Renal pelvis (tissue), 4 donors: ENCODE measurements around the gene DLG2. TPM values are rescaled to one million over a fixed set of nuclear protein-coding genes. Genes with fewer than 3 reads are reported as not detected.
"Not testable (repeated sequence)": the region's sequence is repeated elsewhere in the genome, so short reads cannot be mapped to it uniquely, and the experiment has no call there.

Experiments
- DNase-seq: peaks from one replicate; pipeline ENCODE4 v3.0.0-alpha.2; 2013
- polyA plus RNA-seq, 3 donors: library from polyadenylated mRNA; unstranded; fragments of 120-200 nt; gene quantifications; one replicate each; pipeline ENCODE4 v1.2.1, GENCODE V29; 2013; ENCODE audit not compliant: insufficient read length in 3 of 3

The DLG2 gene
- polyA plus RNA-seq, 3 donors = 10.1 to 16.6 (median 13.0) TPM

DNA sequence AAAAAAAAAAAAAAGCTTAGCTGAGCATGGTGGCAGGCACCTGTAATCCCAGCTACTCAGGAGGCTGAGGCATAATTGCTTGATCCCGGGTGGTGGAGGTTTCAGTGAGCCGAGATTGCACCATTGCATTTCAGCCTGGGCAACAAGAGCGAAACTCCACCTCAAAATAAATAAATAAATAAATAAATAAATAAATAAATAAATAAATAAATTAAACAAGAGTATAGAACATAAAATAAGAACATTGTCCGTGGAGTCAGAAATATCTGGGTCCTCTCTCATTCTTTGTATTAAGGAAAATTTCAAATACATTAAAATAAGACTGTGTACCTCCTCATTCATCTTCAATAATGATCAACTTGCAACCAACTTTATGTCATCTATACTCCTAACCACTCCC, 843.0 kb downstream of the DLG2 start:
- not testable (repeated sequence) for DNase-seq

DNA sequence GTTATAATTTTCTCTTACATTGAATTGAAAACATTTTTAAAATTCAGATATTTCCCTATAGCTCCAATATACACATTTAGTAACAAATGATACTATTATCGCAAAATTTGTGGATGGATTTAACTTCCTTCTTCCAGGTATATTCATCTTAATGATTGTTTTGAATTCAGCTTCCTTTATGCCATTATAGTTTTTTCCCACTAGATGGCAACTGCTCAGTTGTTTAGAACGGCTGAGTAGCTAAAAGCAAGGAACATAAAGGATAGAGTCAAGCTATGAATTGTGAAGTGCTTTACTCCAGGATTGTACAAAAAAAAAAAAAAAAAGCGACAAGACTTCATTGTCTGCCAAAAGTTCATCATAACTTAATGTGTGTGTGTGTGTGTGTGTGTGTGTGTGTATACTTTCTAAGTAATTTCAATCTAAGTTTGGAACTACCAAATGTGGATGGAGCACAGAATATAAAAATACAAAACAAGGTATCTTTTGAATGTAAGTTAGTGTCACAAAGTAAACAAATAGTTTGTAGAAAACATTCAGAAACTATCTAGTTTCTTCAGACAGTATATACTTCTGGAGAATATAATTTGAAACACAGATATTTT, 846.4 kb downstream of the DLG2 start:
- DNase-seq = peak; percentile 20

DNA sequence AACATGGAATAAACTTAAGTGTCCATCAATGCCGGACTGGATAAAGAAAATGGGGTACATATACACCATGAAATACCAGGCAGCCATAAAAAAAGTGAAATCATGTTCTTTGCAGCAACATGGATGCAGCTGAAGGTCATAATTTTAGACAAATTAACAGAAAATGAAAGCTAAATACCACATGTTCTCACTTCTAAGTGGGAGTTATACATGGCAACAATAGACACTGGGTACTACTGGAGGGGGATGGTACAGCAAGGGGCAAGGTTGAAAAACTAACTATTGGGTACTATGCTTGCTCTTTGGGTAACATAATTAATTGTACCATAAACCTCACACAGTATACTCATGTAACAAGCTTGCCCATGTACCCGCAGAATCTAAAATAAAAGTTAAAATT, 851.6 kb downstream of the DLG2 start:
- no peak for DNase-seq

DNA sequence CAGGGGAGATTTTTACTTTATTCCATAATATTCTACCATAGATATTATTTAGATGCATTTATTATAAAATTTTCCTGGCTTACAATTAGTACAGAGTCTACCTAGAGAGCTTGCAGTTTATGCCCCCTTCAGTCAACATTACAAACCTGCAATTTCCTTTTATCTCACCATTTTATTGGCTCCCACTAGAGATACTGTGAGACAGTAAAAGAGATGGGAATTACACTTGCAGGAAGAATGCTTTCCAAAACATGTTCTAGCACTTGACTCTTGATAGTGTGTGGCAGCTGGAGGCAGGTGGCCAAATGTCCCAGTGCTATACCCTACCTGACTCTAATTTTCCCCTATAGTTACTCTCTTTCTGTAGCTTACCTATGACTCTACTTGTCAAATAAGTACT, 863.2 kb downstream of the DLG2 start:
- no peak for DNase-seq

DNA sequence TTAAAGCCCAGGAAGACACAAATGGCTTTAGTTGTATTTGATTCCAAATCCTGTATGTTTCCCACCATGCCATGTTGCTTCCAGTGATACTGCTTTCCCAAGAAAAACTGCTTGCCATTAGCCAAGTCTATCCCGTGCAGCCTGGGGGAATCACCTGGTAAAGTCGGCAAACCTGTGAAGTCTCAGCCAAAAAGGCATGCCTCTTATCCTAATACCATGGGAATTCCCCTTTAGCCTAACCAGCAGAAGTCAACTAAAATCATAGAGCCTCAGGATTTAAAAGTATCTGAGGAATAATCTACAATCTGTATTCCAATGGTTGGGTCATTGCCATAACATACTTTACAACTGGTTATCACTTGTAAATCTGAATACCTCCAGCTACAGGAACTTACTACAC, 869.4 kb downstream of the DLG2 start:
- no peak for DNase-seq

DNA sequence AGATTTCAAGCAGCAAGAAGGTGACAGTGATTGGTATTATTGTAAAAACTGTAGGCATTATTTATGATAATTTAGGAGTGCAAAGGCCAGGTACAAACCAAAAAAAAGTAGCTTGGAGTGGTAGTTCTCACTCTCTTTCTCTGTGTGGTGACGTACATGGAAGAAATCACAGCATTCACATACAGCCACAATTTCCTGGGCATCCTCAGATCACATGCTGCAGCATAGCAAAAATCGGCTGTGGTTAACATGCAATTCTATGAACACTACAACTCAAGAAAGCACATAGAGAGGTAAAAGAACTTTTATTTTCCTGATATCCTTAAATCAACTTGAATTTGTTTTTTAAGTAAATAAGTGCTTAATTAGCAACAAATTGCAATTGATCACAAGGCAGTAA, 875.8 kb downstream of the DLG2 start:
- no peak for DNase-seq

DNA sequence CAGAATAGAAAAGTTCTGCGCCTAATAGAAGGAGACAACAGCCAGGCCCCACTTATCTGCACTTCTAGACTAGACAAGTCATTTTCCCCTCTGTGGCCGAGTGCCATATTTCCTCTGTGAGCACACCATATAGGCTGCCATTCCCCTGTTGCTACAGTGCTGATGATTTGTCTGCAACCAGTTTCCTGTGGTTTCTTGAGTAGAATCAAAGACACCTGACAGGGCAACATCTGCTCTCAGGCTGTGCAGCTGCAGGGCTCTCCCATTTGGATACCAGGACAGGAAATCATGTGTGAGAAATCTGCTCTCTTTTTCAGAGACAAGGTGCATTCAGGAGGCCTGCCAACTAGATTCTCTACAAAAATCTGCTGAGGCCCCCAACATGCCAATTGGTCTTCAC, 879.3 kb downstream of the DLG2 start:
- no peak for DNase-seq

DNA sequence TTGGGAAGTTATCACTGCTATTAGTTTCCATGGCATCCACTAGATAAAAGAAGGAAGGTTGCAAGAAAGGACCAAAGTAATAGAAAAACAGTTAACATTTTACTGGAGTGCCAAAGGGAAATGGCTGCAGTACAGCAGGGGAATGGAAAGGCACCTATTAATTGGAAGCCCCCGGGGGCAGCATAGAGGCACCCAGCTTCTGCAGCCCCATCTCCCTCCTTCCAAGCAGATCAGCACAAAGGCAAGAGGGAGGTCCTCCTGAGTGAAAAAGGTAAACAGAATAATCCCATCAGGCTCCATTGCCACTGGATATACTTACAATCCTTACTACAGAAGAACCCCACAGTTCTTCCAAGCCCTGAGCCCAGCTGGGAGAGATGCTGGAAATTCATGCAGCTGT, 887.1 kb downstream of the DLG2 start:
- no peak for DNase-seq

DNA sequence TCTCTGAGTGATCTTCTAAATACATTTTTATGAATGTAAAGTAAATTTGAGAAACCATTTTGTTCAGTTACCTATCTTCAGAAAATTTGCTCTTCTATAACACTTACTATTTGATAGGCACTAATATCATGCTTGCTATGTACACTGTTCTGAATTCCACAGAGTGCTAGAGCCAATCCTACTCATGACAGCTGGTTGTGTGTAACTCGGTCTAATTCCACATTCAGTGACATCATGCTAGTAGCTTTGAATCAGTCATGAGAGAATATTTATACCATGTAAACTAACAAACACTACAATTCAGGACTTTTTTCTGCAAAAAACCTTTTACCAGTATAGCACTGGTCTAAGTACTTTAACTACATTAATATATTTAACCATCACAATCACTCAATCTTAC, 902.9 kb downstream of the DLG2 start:
- DNase-seq = no peak

DNA sequence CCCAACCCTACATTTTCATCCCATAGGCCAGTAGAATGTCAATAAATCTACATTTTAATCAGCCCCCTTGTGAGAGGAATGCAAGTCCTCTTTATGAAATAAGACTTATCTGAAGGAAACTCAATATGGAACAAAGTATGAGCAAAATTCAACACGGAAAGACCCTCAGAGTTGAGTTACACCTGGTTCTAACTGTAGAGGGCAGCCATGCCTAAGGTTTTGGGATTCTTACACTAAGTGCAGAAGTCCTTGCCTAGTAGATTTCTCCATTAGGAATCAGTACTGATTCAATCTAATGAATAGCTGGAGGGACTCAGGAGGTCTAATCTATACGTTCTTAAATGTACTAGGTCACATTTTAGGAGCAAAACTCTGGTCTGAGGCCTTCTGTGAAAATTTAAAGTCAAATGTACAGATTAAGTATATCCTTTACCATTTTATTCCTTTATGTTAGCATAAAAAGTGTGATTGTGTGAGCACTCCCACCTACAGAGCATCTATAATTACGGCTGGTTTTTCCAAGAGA, 904.5 kb downstream of the DLG2 start:
- DNase-seq = no peak

DNA sequence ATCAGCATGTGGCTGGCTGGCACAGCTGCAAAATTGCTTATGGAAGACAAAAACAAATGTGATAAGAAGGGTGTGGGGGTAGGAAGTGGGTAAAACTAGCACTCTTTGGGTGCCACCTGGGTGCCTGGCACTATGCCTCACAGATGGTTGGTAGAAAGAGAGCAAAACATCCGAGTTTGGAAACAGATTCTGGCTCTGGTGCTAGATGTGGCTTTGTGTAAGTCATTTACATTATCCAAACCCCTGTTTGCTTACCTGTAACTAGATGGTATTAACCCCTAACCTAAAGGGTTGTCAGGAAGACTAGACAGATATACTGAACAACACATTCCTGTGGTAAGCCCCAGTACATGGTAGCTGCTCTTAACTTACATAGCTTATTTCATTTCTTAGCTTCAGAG, 905.6 kb downstream of the DLG2 start:
- DNase-seq = no peak

DNA sequence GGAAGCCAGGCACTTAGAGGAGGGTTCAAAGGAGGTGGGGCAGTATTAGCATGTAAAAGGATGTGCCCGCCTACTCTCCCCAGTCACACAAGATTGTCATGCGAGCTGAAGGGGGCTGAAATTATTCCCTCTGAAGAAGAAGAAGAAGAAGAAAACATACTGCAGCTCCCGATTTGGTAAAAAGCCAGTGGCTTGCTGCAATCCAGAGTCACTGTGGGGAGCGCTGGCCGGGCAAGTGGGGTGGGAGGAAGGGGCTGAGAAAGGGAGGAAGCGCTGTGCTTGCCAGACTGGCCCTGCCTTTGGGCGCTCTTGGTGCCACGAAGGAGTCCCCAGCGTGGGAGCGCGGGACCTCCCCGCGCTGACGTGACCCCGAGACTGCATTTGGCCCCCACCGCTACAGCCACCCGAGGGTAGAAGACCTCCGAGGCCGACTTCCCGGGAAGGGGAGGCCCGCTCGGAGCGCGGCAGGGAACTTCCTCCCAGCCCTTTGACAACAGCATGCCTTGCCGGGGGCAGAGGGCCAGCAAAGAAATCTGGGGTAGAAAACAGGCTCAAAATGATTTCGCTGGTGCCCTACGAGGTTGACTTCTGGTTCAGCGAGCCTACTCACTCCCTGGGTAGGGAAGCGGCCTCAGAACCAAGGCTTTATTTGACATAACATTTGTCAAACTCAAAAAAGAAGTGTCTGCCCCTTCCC, 906.3 kb downstream of the DLG2 start:
- DNase-seq = no peak

DNA sequence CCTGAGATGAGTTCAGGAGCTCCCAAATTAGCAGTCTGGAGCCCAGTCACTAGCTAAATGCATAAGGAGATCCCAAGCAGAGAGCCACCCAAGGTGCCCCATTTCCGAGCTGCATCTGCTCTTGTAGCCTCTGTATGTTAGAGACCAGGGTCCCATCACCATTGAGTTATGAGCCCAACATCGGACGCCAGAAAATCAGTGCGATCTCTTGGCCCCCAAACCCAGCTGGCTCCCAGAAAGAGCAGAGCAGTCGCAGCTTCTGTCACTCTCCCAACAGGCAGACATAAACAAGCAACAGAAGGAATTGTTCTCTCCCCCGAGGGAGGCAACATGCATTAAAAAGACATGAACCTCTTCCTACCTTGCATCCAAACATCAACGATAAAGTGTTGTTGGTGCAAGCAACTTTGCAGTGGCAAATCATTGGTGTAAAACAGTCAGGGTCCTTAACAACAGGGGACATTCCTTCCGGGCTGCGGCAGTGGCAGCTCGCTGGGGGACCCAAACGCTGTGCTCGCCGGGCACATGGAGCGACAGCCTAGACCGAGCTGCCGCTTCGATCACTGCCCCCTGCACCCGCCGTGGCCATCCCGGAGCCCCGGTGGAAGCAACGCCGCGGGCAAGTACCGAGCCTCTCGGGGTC, 907.1 kb downstream of the DLG2 start:
- DNase-seq = no peak

DNA sequence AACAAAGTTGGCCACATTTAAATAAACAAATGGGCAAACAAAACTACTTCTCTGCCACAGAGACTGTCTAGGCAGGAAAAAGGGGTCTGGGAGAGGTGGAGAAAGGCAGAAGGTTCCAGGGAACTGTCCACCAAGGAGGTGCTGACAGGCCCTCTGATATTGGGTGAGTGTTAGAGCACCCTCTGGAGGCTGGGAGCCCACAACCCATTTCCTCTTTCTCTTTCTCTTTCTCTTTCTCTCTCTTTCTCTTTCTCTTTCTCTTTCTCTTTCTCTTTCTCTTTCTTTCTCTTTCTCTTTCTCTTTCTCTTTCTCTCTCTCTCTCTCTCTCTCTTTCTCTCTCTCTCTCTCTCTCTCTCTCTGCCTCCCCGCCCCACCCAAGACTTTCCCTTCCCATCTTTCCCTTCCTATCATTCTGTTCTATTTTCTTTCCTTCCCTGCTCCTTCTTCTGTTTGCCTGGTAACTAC, 912.8 kb downstream of the DLG2 start:
- peak; percentile 73 for DNase-seq

DNA sequence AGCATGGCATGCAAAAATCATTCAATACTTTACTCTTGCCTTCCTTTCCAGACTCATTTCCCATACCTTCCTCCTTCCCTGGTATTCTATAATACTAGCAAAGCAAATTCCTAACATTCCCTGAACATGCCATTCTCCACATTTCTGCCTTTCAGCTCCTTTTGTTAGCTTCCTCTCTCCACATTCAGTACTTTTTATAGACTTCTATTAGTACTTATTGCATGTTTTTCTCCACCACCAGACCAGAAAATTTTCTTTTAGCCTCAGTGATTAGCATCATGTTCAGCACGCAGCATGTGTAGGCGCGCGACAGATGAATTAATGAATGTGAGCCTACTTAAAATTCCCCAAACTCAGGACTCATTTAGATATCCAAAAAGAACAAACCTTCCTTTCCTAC, 935.3 kb downstream of the DLG2 start:
- no peak for DNase-seq

DNA sequence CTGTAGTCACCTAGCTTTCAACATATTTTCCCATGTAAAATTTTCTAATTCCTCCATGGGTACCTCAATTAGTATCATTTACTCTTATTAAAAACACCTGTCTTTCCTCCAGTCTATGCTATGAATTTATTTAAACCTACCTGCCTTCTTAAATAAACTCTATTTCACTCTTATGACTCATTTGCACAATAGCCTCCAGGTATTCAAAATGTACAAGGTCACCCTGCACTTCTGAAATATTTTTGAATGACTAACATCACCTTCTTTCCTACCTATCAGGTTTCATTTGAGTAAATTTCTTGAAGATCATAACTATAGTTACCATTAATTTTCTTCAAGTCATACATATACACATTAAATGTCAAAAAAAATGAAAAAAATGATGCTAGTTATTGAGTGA, 939.7 kb downstream of the DLG2 start:
- no peak for DNase-seq

DNA sequence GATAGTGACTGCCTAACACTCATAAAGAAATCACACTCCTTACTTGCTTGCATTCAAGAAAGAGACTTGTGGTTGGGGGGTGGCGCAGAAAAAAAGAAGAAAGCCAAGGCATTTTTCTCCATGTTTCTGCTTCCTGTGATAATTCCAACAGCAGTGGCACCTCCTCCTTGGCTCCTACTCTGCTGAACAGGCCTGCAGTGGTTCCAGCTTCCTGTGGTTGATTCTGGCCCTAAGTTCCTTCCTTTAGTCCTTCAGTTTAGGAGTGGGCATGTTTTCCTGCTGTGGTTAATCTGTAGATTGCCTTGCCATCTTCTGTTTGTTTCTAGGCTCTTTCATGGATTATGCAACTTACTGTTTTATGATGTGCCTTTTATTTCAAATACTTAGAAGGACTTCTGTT, 940.4 kb downstream of the DLG2 start:
- no peak for DNase-seq

DNA sequence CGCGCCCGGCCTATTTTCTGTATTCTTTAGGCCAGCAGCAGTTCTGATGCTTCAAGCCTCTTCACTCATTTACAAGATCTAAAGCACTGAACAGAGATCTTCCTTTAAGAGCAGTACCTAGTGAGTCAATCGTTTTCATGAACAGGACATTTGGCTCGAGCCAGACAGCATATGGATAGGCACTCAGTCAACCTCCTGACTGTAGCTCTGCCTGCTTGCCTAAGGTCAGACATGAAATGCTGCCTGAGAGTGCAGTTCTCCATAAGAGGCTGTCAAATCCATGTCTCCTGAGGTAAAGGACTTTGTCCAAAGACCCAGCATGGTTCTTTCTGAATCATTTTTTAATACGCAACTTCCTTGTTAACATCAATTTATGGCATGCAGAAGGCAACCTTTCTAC, 941.2 kb downstream of the DLG2 start:
- no peak for DNase-seq

DNA sequence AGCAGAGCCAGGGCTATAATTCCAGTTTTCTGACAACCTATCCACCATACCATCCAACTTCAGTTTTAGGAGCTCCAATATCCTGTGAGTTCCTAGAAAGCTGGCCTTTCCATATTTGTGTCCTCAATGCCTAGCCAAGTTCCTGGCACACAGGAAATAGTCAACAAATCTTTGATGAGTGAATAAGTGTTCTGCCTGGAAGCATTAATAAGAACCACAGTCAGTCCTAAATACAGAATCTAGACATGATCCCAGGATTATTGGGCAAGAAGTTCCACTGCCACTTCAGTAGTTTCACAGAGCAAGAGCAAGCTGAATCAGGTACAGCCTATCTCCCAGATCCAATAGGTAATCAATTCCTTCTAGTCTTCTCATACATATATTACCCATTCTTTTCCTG, 942.0 kb downstream of the DLG2 start:
- no peak for DNase-seq

DNA sequence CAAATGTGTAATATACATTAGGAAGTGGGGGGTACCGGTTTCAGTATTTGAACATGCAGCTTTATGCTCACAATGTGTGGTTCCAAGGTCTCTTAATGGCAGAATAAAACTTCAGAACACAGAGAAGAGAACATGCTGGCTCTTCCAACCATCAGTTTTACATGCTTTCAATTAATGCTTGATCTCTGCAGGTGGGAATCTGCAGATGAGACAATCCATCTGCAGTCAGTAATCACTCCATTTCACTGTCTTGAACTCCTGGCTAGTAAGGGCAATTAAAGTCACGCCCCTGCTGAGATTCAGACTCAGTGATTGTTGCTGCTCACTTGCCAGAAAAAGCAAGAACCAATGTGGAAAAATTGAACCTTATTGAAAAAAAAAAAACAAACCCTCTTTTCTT, 945.7 kb downstream of the DLG2 start:
- no peak for DNase-seq

DNA sequence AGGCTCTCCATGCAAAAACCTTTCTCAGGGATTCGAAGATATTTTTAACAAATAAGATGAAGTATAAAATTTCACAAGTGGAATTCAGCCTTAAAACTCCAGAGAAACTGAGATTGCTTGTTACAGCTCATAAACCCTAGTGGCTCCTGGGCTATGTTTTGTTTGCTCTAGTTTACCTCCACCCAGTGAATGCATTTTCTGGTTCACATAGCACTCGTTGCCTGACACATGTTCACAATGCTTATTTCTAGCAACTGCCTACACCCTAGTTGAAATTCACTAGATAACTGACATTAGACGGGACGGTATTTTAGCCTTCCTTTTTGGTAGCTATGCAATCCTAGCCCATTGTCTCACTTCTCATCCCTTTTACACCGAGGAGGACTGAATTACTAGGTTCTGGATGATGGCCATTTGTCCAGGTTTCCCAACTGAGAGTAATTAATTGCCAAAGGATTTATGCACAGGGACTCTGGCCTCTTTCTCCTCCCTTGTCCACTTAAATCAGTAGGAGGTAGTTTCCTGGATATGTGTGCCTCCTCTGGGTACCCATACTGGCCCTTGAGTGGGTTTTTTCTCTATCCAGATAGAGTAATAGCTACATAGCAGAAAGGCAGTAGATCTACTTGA, 951.6 kb downstream of the DLG2 start:
- DNase-seq = no peak

DNA sequence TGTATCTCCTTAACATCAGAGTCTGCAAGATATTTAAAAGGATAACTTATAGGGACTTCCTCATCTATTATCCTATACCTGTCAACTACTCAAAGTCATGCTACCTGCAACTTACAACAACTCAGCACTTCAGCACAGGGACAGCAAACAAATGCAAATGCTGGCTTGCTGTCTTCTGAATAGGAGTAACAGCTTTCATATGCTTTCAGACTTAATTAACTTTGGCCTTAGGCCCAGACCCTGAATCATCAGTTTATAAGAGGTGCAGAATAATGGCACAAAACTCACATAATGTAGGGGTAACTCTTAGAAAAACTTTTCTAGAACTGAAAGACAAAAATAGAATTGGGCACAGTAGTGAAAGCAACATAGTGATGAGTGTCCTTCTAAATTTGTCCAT, 953.4 kb downstream of the DLG2 start:
- DNase-seq = no peak
